A549 (cell line): ENCODE data around the gene VPS52. TPM values are rescaled to one million over a fixed set of nuclear protein-coding genes. Genes with fewer than 3 reads are reported as not detected.

Experiments
- ATAC-seq, 2 experiments: fragments of 200-7000 bp in 1 of 2; fragments of >200 bp in 1 of 2; cut with Nextera tagmentation in 1 of 2; cut with Tn5 transposase in 1 of 2; 3 replicates each; pipeline versions ENCODE4 v1.8.0 to v1.9.1; 2018 to 2020; ENCODE audit warnings: mild to moderate bottlenecking in 1 of 2, moderate library complexity in 1 of 2
- CTCF ChIA-PET: fragments of 300-600 bp; sonication (Branson Sonifier 250); formaldehyde crosslinking; extraction: SDS; loops from one replicate; lab custom pipeline; 2021; ENCODE audit warnings: antibody characterized with exemption, inconsistent platforms; lab: Yijun Ruan, JAX
- POLR2A ChIA-PET: fragments of 350-600 bp; formaldehyde crosslinking; extraction: SDS; loops from one replicate; lab custom pipeline; 2021; ENCODE audit warnings: antibody characterized with exemption, inconsistent platforms; lab: Yijun Ruan, JAX
- DNase-seq, 2 experiments: peaks; one replicate each; pipeline versions ENCODE4 v3.0.0 to v3.0.0-alpha.2; 2011 to 2016; ENCODE audit warnings: low read depth in 1 of 2, low spot score in 1 of 2
- FAIRE-seq: peaks from 2 replicates; lab custom pipeline; 2011; peaks lifted over from hg19 to GRCh38; lab: Jason Lieb, UNC
- H3K27ac ChIP-seq, 2 experiments: fragments of >200 bp; sonication (Bioruptor Twin); formaldehyde crosslinking; 3 replicates each; pipeline ENCODE4 v1.5.1; 2016 to 2017
- H3K4me1 ChIP-seq: fragments of >200 bp; sonication (Bioruptor Twin); formaldehyde crosslinking; 3 replicates; pipeline ENCODE4 v1.6.1; 2016
- H3K4me2 ChIP-seq: fragments of >200 bp; sonication (Bioruptor Twin); formaldehyde crosslinking; 3 replicates; pipeline ENCODE4 v1.6.1; 2016
- H3K4me3 ChIP-seq: fragments of >200 bp; sonication (Bioruptor Twin); formaldehyde crosslinking; 3 replicates; pipeline ENCODE4 v1.5.1; 2016
- H3K9me3 ChIP-seq: fragments of >200 bp; sonication (Bioruptor Twin); formaldehyde crosslinking; 3 replicates; pipeline ENCODE4 v1.6.1; 2016
- CEBPB ChIP-seq, 2 experiments: fragments of >200 bp in 1 of 2; sonication (Bioruptor Twin) in 1 of 2; formaldehyde crosslinking in 1 of 2; IDR thresholded peaks; 2 replicates each; pipeline ENCODE4 v1.6.1; 2012 to 2016
- E2F6 ChIP-seq: IDR thresholded peaks from 2 replicates; pipeline ENCODE4 v1.6.1; 2012; ENCODE audit warnings: low read depth, borderline replicate concordance
- ELK1 ChIP-seq: fragments of 150-350 bp; IDR thresholded peaks from 2 replicates; pipeline ENCODE4 v1.6.1; 2014; ENCODE audit warnings: low read depth, mild to moderate bottlenecking, low read length
- EP300 ChIP-seq, 2 experiments: fragments of >200 bp; sonication (Bioruptor Twin); formaldehyde crosslinking; IDR thresholded peaks; 2 replicates in 1 of 2; 3 replicates in 1 of 2; pipeline ENCODE4 v1.6.1; 2016 to 2017
- GATA3 ChIP-seq: IDR thresholded peaks from 2 replicates; pipeline ENCODE4 v1.6.1; 2012; ENCODE audit warnings: borderline replicate concordance
- HEYL ChIP-seq: fragments of 250-450 bp; sonication (Bioruptor Pico); IDR thresholded peaks from 2 replicates; pipeline ENCODE4 v1.8.0; 2021; ENCODE audit warnings: mild to moderate bottlenecking, moderate library complexity
- KDM1A ChIP-seq: fragments of 200-600 bp; sonication (generic); IDR thresholded peaks from 2 replicates; pipeline ENCODE4 v1.6.1; 2016; ENCODE audit warnings: low read depth, mild to moderate bottlenecking
- MYC ChIP-seq: IDR thresholded peaks from 2 replicates; pipeline ENCODE4 v1.6.1; 2012; ENCODE audit warnings: mild to moderate bottlenecking, inconsistent platforms, low read length, improper control_type of control experiment, borderline replicate concordance
- RAD21 ChIP-seq, 2 experiments: fragments of >200 bp in 1 of 2; sonication (Bioruptor Twin) in 1 of 2; formaldehyde crosslinking in 1 of 2; IDR thresholded peaks in 1 of 2; conservative IDR thresholded peaks in 1 of 2; 2 replicates in 1 of 2; 3 replicates in 1 of 2; pipeline ENCODE4 v1.6.1; 2012 to 2018; ENCODE audit warnings: inconsistent platforms in 1 of 2
- SREBF2 ChIP-seq: fragments of 450-650 bp; IDR thresholded peaks from 2 replicates; pipeline ENCODE4 v1.6.1; 2014; ENCODE audit warnings: mild to moderate bottlenecking, moderate library complexity
- TFCP2L1 ChIP-seq: fragments of 250-450 bp; sonication (Bioruptor Pico); IDR thresholded peaks from 2 replicates; pipeline ENCODE4 v1.5.0; 2021; ENCODE audit warnings: mild to moderate bottlenecking
- WGBS: methylation state at CpG from one replicate; pipeline ENCODE4 v1.1.6; 2017; ENCODE audit errors: missing lambda C conversion rate; 5-methylcytosine and 5-hydroxymethylcytosine counted together
- polyA plus RNA-seq, 4 experiments: library from polyadenylated mRNA; depleted of rRNA in 3 of 4; stranded (reverse); fragments of >200 nt; fragmentation: RNase III in 1 of 4; extraction: RNeasy Plus Mini Kit Qiagen cat#74134 plus additional on column Dnase treatment in 1 of 4; gene quantifications; 2 replicates in 3 of 4; 3 replicates in 1 of 4; pipeline ENCODE4 v1.2.3, GENCODE V29; 2011 to 2017
- TF ChIP-seq, protein P1 (sequence below): fragments of >200 bp; sonication (Bioruptor Twin); formaldehyde crosslinking; IDR thresholded peaks from 3 replicates; pipeline ENCODE4 v1.6.1; 2016
- TF ChIP-seq, protein P2 (sequence below): fragments of >200 bp; sonication (Bioruptor Twin); formaldehyde crosslinking; IDR thresholded peaks from 3 replicates; pipeline ENCODE4 v1.5.1; 2016
- TF ChIP-seq, protein P3 (sequence below): fragments of 200-600 bp; sonication (generic); IDR thresholded peaks from 2 replicates; pipeline ENCODE4 v1.6.1; 2016; ENCODE audit warnings: antibody characterized with exemption, mild to moderate bottlenecking, moderate library complexity

VPS52 gene
- polyA plus RNA-seq, 2 of the 4 experiments (the other 2 are of a cell fraction), result 22.8 to 38.9 TPM

DNA sequence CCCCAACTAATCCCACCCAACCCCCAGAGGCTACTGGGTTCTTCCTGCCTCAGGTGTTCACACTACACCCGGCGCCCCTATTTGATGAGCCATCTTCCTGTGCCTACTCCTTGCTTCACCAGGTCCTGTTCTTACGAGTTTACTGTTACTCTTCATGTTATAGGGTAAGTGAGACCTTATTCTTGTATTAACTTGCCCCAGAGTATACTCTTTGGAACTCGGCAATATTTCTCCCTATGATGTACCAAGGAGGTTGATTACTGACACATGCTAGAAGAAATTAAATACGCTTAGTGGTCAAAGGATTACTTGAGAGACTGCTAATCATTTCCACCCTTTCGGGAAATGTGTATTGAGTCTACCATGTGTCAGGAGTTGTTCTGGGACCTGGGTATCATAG is 54.4 kb downstream of the VPS52 start:
- WGBS, result 74% methylated on average over 6 of the region's 6 CpGs
- FAIRE-seq (no peak), DNase-seq (no peak), ATAC-seq (no peak)
- CTCF ChIA-PET, result no interaction called here
- no peak overlapping the region for H3K4me2 ChIP-seq
- H3K9me3 ChIP-seq, result no peaks in the 10 kb centered on the region
- no peak for TF ChIP-seq ELK1
- TF ChIP-seq RAD21 (conservative IDR thresholded peaks at IDR 0.05 in 1 of 2, IDR thresholded peaks at IDR 0.05 in 1 of 2), result no peak
- TF ChIP-seq, protein P1, sequence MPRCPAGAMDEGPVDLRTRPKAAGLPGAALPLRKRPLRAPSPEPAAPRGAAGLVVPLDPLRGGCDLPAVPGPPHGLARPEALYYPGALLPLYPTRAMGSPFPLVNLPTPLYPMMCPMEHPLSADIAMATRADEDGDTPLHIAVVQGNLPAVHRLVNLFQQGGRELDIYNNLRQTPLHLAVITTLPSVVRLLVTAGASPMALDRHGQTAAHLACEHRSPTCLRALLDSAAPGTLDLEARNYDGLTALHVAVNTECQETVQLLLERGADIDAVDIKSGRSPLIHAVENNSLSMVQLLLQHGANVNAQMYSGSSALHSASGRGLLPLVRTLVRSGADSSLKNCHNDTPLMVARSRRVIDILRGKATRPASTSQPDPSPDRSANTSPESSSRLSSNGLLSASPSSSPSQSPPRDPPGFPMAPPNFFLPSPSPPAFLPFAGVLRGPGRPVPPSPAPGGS, result no peak
- no peak for TF ChIP-seq GATA3
- no peak for TF ChIP-seq HEYL (CRISPR knock-in tag)
- TF ChIP-seq MYC, result no peak
- TF ChIP-seq TFCP2L1, result no peak
- no peak for TF ChIP-seq E2F6
- no peak for TF ChIP-seq EP300 (IDR thresholded peaks at IDR 0.05)
- TF ChIP-seq KDM1A, result no peak
- POLR2A ChIA-PET, result no interaction called here
- no peak overlapping the region for H3K27ac ChIP-seq
- no peak overlapping the region for H3K4me3 ChIP-seq
- no peaks in the 10 kb centered on the region for H3K4me1 ChIP-seq

DNA sequence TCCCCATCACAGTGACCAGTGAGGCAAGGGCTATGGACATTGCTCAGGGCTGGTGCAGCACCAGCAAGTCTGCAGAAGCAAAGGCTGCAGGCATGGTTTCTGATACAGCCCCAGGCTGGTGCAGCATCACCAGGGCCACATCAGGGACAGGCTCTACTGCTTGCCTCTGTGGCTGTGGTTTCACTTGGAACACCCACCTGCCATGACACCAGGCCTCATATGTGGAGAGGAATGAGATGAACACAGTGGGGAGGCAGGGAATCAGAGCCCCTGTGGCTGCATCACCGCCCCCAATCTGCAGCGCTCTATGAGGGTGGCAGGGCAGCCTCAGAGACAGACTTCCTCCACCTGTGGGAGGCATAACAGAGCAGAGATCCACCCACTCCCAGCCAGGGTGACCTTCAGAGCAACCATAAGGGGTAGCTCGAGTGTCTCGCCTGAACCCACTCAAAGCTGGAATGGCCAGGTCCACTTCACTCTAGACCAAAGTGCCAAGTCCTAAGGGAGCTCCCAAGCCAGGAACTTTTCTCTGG is 55.5 kb downstream of the VPS52 start:
- no peak for DNase-seq
- Histone ChIP-seq H3K4me2 (no peak overlapping the region), H3K9me3 (no peaks in the 10 kb centered on the region), H3K4me1 (no peaks in the 10 kb centered on the region), H3K4me3 (no peak overlapping the region), H3K27ac (no peak overlapping the region)
- 90% methylated on average over 2 of the region's 4 CpGs for WGBS
- no peak for FAIRE-seq
- ChIA-PET CTCF (no interaction called here), POLR2A (no interaction called here)
- TF ChIP-seq SREBF2, result no peak
- TF ChIP-seq CEBPB (IDR thresholded peaks at IDR 0.05), result no peak
- TF ChIP-seq, protein P2, sequence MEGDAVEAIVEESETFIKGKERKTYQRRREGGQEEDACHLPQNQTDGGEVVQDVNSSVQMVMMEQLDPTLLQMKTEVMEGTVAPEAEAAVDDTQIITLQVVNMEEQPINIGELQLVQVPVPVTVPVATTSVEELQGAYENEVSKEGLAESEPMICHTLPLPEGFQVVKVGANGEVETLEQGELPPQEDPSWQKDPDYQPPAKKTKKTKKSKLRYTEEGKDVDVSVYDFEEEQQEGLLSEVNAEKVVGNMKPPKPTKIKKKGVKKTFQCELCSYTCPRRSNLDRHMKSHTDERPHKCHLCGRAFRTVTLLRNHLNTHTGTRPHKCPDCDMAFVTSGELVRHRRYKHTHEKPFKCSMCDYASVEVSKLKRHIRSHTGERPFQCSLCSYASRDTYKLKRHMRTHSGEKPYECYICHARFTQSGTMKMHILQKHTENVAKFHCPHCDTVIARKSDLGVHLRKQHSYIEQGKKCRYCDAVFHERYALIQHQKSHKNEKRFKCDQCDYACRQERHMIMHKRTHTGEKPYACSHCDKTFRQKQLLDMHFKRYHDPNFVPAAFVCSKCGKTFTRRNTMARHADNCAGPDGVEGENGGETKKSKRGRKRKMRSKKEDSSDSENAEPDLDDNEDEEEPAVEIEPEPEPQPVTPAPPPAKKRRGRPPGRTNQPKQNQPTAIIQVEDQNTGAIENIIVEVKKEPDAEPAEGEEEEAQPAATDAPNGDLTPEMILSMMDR, result no peak
- TF ChIP-seq, protein P3, sequence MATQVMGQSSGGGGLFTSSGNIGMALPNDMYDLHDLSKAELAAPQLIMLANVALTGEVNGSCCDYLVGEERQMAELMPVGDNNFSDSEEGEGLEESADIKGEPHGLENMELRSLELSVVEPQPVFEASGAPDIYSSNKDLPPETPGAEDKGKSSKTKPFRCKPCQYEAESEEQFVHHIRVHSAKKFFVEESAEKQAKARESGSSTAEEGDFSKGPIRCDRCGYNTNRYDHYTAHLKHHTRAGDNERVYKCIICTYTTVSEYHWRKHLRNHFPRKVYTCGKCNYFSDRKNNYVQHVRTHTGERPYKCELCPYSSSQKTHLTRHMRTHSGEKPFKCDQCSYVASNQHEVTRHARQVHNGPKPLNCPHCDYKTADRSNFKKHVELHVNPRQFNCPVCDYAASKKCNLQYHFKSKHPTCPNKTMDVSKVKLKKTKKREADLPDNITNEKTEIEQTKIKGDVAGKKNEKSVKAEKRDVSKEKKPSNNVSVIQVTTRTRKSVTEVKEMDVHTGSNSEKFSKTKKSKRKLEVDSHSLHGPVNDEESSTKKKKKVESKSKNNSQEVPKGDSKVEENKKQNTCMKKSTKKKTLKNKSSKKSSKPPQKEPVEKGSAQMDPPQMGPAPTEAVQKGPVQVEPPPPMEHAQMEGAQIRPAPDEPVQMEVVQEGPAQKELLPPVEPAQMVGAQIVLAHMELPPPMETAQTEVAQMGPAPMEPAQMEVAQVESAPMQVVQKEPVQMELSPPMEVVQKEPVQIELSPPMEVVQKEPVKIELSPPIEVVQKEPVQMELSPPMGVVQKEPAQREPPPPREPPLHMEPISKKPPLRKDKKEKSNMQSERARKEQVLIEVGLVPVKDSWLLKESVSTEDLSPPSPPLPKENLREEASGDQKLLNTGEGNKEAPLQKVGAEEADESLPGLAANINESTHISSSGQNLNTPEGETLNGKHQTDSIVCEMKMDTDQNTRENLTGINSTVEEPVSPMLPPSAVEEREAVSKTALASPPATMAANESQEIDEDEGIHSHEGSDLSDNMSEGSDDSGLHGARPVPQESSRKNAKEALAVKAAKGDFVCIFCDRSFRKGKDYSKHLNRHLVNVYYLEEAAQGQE, result no peak
- ATAC-seq, result peak in 1 of 2 experiments; percentile 9; a peak in 1 of 6 replicates
